HK-2 (cell line): Measurements from ENCODE around the gene CAMTA1.

Experiments
- DNase-seq: peaks from one replicate; pipeline ENCODE4 v3.0.0-alpha.2; 2018; ENCODE audit not compliant: unreplicated experiment

CAMTA1 gene

DNA sequence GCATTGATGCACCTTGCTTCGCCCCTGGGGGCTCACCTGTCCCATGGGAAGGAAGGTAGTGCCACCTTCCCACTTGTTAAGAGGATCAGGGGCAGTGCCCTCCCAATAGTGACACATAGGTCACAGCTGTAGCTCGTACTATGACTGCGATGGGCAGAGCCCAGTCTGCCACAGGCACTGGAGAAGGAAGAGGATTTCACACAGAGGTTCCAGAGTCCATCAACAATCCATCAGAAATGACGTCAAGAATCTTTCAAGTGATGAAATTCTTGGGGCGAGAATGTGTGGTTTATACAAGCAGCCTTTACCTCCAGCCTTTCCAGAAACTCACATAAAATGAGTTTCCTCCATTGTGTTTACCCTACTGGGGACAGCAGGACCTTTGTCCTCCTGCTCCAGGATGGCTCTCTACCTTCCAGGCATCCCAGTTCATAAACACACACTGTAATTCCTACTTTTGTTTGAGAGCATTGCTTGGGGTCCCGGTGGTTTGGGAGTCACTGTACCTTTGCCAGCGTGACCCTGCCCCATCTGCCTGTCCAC is 725.2 kb downstream of the CAMTA1 start:
- DNase-seq = no peak

DNA sequence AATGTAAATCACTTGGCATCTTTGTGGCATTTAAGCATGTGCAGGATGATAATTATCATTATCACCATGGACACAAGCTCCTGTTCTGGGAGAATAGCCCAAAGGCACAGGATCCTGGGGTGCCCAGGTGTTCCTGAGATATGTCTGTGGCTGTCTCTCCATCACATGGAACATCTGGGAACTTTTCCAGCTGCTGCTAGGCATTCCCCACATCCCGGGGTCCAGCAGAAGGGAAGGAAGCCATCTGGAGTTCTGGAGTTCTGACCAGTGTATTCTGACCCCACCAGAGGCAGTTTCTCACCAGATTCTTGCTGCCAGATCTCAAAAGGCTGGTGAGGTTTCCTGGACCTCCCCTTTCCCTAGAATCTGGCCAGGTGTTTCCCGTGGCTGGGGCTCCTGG is 726.1 kb downstream of the CAMTA1 start:
- DNase-seq = no peak

GRCh38 chr1:7513081-7513480 is 727.8 kb downstream of the CAMTA1 start:
- no peak for DNase-seq

DNA sequence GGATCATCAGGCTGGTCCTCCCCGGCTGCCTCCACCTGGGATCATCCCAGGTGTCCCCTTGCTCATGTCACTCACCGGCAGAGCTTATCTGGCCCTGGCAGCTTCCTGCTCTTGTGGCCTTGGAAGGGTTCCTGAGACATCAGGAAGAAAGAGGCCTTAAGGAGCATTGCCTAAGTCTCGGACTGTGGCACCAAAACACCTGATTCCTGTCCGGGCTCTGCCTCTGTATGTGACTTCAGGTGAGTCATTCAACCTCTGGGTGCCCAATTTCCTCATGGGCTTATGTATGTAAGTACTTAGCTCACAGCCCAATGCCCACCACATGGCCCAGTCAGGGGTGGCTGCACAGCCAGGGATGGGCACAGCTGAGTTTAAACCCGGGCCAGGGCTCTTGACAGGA is 729.9 kb downstream of the CAMTA1 start:
- no peak for DNase-seq

- no peak for DNase-seq
These were observed 730.6 kb downstream of the CAMTA1 start for GRCh38 chr1:7515904-7516303.

DNA sequence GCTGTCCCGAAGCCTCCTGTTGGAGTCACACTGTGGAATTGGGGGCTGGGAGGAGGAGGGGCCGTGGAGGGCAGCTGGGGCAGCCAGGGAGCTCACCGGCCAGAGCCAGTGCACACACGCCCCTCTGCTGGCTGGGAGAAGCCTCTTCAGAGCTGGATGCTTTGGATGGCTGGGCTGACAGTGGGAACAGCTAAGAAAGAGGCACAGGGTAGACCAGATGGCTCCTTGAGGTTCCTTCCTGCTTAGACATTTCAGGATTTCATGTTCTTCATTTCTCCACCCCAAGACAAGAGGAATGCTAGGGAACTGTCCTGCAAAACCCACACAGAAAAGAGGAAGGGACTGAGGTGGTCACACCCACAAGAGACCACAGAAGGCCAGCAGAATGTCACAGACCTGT is 731.1 kb downstream of the CAMTA1 start:
- DNase-seq = no peak

GRCh38 chr1:7516929-7517328 is 731.7 kb downstream of the CAMTA1 start:
- no peak for DNase-seq

DNA sequence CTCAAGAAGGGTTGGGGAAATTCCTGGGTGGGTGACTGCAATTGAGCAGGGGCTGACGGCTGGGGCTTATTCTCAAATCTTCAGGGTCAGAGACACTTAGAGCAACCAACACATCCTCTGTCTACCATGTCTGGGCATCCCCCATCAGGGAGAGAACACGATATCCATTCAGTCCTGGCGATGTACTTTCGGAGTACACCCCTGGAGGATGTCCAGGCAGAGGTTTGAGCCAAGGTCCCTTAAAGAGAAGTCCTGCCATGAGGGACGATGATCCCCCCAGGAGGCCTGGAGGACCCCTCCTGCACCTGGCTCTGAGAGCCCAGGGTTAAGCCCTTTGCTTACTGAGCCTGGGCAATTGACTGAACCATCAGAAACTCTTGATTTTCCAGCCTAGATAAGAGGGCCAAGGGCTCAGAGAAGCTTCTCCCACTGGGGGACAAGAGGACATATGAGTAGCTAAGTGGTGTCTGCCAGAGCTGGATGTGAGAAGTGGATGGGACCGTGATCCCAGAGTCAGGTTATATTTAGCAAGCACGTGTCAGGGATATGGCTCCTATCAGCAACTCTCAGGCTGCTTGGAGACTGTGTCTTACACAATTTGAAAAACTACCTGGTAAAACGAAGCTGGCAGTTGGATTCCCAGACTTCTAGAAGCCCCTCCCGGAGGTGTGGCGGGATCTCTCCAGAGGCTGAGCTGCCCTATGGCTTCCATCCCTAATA is 732.5 kb downstream of the CAMTA1 start:
- no peak for DNase-seq

DNA sequence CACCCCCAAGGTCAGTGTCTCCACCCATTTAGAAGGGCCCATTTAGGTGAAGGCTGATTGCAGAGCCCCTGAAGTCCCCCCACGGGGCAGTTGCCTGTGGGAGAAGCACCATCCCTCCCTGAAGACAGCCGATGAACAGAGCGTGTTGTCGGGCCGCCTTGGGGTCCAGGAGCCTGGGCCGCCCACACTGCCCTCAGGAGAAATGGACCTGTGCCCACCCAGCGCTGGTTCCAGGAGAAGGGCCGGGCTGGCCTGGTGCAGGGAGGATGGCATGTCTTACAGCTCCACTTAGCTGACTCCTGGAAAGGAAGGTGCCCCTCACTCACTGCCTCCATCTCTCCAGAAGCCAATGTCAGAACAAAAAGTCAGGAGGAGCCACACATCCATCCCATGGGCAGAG is 733.2 kb downstream of the CAMTA1 start:
- no peak for DNase-seq

GRCh38 chr1:7519181-7519860 is 734.1 kb downstream of the CAMTA1 start:
- DNase-seq = no peak

- no peak for DNase-seq
These were observed 734.7 kb downstream of the CAMTA1 start for GRCh38 chr1:7519861-7520395.

GRCh38 chr1:7520496-7520895 is 735.2 kb downstream of the CAMTA1 start:
- no peak for DNase-seq

GRCh38 chr1:7524341-7525337 is 739.4 kb downstream of the CAMTA1 start:
- DNase-seq = no peak

DNA sequence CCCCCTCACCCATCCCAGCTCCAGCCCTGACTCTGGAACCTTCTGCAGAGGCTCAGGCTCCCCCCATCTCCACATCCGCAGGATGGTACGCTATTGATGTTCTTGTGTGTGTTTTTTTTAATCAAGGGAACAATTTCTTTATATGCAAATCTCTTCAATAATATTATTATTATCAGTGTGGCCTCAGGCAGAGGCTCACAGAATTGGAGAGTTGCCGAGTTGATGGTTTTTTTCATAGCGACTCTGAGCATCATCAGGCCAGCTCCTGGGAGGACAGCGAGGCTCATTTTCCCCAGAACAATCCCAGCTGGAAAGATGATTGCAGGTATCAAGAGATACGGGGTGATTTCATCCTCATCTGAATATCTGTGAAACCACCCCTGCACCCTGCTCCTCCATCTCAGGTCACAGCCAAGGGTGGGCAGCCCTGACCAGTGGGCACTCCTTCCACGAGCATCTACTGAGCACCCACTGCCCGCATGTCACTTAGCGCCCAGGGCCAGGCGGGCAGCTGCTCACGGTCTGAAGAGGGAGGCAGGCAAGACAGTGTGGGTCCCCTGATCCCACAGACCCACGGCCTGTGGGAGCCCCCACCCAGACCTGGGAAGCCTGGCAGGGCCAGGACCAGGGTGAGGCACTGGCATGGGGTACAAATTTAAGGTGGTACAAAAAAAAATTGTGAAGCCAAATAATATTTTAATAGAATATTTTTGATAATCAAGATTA is 740.2 kb downstream of the CAMTA1 start:
- DNase-seq = no peak

GRCh38 chr1:7526196-7526866 is 741.1 kb downstream of the CAMTA1 start:
- DNase-seq = no peak

- no peak for DNase-seq
These were observed 741.8 kb downstream of the CAMTA1 start for GRCh38 chr1:7526867-7527732.

GRCh38 chr1:7527733-7528045 is 742.4 kb downstream of the CAMTA1 start:
- no peak for DNase-seq

- no peak for DNase-seq
These were observed 743.3 kb downstream of the CAMTA1 start for GRCh38 chr1:7528386-7529198.

GRCh38 chr1:7529917-7530316 is 744.7 kb downstream of the CAMTA1 start:
- DNase-seq = no peak
